ENCODE results near the gene TRANK1. TPM values are rescaled to one million over a fixed set of nuclear protein-coding genes. Genes with fewer than 3 reads are reported as not detected.

Gene TRANK1
- total and polyA plus RNA-seq, 2 experiments from 2014 or later = 1.8 to 6.7 TPM

DNA sequence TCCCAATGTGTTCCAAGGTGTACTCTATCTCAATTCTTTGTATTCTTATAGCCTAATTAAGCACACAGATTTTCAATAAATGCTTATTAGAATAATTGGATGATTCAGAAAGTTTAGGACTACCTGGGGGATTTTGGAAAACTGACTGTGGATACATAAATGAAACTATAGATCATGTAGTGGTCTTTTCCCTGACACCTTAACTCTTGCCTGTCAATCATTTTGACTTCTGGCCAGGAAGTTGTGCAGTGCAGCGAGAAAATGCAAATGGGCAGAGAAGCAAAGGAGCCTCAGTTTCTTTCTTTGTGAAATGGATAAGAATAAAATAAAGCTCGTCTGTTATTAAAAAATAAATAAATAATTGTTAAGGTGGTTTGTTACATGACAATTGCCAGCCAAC is 133.1 kb downstream of the TRANK1 start (continued):
- TF ChIP-seq, protein P1, sequence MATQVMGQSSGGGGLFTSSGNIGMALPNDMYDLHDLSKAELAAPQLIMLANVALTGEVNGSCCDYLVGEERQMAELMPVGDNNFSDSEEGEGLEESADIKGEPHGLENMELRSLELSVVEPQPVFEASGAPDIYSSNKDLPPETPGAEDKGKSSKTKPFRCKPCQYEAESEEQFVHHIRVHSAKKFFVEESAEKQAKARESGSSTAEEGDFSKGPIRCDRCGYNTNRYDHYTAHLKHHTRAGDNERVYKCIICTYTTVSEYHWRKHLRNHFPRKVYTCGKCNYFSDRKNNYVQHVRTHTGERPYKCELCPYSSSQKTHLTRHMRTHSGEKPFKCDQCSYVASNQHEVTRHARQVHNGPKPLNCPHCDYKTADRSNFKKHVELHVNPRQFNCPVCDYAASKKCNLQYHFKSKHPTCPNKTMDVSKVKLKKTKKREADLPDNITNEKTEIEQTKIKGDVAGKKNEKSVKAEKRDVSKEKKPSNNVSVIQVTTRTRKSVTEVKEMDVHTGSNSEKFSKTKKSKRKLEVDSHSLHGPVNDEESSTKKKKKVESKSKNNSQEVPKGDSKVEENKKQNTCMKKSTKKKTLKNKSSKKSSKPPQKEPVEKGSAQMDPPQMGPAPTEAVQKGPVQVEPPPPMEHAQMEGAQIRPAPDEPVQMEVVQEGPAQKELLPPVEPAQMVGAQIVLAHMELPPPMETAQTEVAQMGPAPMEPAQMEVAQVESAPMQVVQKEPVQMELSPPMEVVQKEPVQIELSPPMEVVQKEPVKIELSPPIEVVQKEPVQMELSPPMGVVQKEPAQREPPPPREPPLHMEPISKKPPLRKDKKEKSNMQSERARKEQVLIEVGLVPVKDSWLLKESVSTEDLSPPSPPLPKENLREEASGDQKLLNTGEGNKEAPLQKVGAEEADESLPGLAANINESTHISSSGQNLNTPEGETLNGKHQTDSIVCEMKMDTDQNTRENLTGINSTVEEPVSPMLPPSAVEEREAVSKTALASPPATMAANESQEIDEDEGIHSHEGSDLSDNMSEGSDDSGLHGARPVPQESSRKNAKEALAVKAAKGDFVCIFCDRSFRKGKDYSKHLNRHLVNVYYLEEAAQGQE (IDR thresholded peaks at IDR 0.05; ENCODE audit: unreplicated experiment) = no peak
- no peak for TF ChIP-seq POLR2AphosphoS5 (IDR thresholded peaks at IDR 0.05; ENCODE audit: low read depth)
- no peak for TF ChIP-seq JUNB (IDR thresholded peaks at IDR 0.05; ENCODE audit: unreplicated experiment)

DNA sequence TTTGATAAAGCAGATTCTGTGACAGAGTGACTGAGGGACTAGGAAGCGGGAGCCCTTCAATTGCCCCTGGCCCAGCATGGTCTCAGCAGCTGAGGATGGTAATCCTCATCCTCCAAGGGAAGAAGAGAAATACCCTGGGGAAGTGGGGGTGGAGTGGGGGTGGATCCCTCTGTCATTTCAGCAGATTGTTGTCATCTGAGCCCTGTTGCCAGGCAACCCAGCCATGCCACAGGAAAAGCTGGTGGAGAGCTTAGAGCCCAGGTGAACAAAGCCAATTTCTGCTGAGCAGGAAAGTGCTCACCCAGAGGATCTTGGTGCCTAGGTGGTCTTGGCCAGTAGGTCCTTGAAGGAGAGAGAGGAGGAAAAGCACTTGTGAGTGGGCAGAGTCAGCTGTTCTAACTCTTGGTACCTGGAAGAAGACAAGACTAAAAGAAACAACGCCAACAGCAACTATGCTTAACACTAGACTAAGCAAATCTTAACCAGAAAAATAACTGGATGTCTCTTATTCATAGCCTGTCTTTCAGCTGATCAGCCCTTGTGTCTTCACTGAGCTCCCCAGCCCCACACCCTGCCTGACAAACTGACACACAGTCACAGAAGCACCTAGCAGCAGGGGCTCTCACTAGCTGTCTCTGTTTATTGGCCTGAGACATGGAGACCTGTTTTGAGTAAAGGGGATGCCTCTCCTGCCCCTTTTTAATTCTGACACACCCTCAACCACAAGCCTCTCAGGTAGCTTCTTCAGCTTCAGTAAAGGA is 140.4 kb downstream of the TRANK1 start:
- TF ChIP-seq ZNF114 (CRISPR knock-in tag; IDR thresholded peaks at IDR 0.05) (no peak), STAT1 (IDR thresholded peaks at IDR 0.05; ENCODE audit: unreplicated experiment) (no peak), EZH2 (IDR thresholded peaks at IDR 0.05; ENCODE audit: low read depth, unreplicated experiment) (no peak), POLR2AphosphoS5 (IDR thresholded peaks at IDR 0.05; ENCODE audit: low read depth) (no peak), CREB1 (CRISPR knock-in tag; IDR thresholded peaks at IDR 0.05; ENCODE audit: low read depth) (no peak), NANOG (IDR thresholded peaks at IDR 0.05; ENCODE audit: borderline replicate concordance) (no peak), EZH2phosphoT487 (IDR thresholded peaks at IDR 0.05; ENCODE audit: unreplicated experiment) (no peak), JUNB (IDR thresholded peaks at IDR 0.05; ENCODE audit: unreplicated experiment) (no peak)
- TF ChIP-seq, protein P1 (IDR thresholded peaks at IDR 0.05; ENCODE audit: unreplicated experiment) = no peak
- TF ChIP-seq, protein P2, sequence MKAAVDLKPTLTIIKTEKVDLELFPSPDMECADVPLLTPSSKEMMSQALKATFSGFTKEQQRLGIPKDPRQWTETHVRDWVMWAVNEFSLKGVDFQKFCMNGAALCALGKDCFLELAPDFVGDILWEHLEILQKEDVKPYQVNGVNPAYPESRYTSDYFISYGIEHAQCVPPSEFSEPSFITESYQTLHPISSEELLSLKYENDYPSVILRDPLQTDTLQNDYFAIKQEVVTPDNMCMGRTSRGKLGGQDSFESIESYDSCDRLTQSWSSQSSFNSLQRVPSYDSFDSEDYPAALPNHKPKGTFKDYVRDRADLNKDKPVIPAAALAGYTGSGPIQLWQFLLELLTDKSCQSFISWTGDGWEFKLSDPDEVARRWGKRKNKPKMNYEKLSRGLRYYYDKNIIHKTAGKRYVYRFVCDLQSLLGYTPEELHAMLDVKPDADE (IDR thresholded peaks at IDR 0.05) = no peak
- no peak overlapping the region for H3K4me3 Mint-ChIP-seq
- ATAC-seq (peak; percentile 38; the same call in 2 of the 3 replicates), DNase-seq (ENCODE audit: low spot score) (peak; percentile 39)
- H3K4me1 Mint-ChIP-seq = peaks cover 14% of the 10 kb centered on the region
- H3K4me2 ChIP-seq = no peak overlapping the region
- no peaks in the 10 kb centered on the region for H3K36me3 ChIP-seq (ENCODE audit: insufficient read depth)
- H3K27ac Mint-ChIP-seq = no peak overlapping the region
- no peak overlapping the region for H3K4me3 ChIP-seq
- H3K9me3 Mint-ChIP-seq = peaks cover 12% of the 10 kb centered on the region; the same call in 2 of the 3 replicates
- no peaks in the 10 kb centered on the region for H3K27me3 ChIP-seq (ENCODE audit: insufficient read depth)
- peaks cover 4% of the 10 kb centered on the region; the same call in 1 of the 3 replicates for H3K36me3 Mint-ChIP-seq (ENCODE audit: low read depth)
- no peak overlapping the region for H3K27ac ChIP-seq (ENCODE audit: low read depth)
- H2AFZ ChIP-seq = no peak overlapping the region
- peaks cover 7% of the 10 kb centered on the region; the same call in 1 of the 2 replicates for H3K4me1 ChIP-seq (ENCODE audit: insufficient read depth)
- no peaks in the 10 kb centered on the region for H3F3A ChIP-seq (replicated peaks; ENCODE audit: low read depth)
- peaks cover 4% of the 10 kb centered on the region; the same call in 1 of the 2 replicates for H3K9me2 ChIP-seq (ENCODE audit: insufficient read depth)
- H3K79me2 ChIP-seq (replicated peaks; ENCODE audit: insufficient read depth) = no peaks in the 10 kb centered on the region
- H4K20me1 ChIP-seq (replicated peaks; ENCODE audit: insufficient read depth) = no peaks in the 10 kb centered on the region
- H3K27me3 Mint-ChIP-seq (ENCODE audit: insufficient read depth, low read depth, poor library complexity) = peaks cover 3% of the 10 kb centered on the region
